ENCODE measurements around the gene RBM43.

The RBM43 gene

GRCh38 chr2:151268085-151268484 lies 6.4 kb upstream of the RBM43 start:
- Histone ChIP-seq H3K9me3 (ENCODE audit: control insufficient read depth, insufficient read depth, low read depth, low read length) (no peaks in the 10 kb centered on the region), H3K4me1 (ENCODE audit: control insufficient read depth, insufficient read depth, low read length) (no peaks in the 10 kb centered on the region), H3K27ac (ENCODE audit: extremely low read depth, low read depth, low read length) (no peak overlapping the region), H3K36me3 (ENCODE audit: control insufficient read depth in 2 of 2, insufficient read depth in 1 of 2, low read length in 2 of 2) (no peaks in the 10 kb centered on the region), H3K4me3 (ENCODE audit: low read depth, low read length) (no peak overlapping the region)
- ChIA-PET POLR2A (no interaction called here), CTCF (no interaction called here)
- TF ChIP-seq ZNF221 (tag by site-specific recombination; IDR thresholded peaks at IDR 0.05; ENCODE audit: borderline replicate concordance) = no peak
- no peak for TF ChIP-seq GLI4 (tag by site-specific recombination; IDR thresholded peaks at IDR 0.05)
- TF ChIP-seq ZBTB8A (tag by site-specific recombination; IDR thresholded peaks at IDR 0.05) = no peak
- no peak for TF ChIP-seq ZNF292 (tag by site-specific recombination; IDR thresholded peaks at IDR 0.05; ENCODE audit: borderline replicate concordance, low read depth)
- TF ChIP-seq BCL11B (tag by site-specific recombination; IDR thresholded peaks at IDR 0.05; ENCODE audit: low read depth) = no peak
- no peak for TF ChIP-seq ZNF223 (tag by site-specific recombination; IDR thresholded peaks at IDR 0.05)

- Histone ChIP-seq H3K4me3 (ENCODE audit: low read depth, low read length) (no peak overlapping the region), H3K9me3 (ENCODE audit: control insufficient read depth, insufficient read depth, low read depth, low read length) (no peaks in the 10 kb centered on the region), H3K4me1 (ENCODE audit: control insufficient read depth, insufficient read depth, low read length) (no peaks in the 10 kb centered on the region), H3K36me3 (ENCODE audit: control insufficient read depth in 2 of 2, insufficient read depth in 1 of 2, low read length in 2 of 2) (no peaks in the 10 kb centered on the region), H3K27ac (ENCODE audit: extremely low read depth, low read depth, low read length) (no peak overlapping the region)
- ChIA-PET CTCF (no interaction called here), POLR2A (no interaction called here)
- TF ChIP-seq MEIS1 (CRISPR knock-in tag; IDR thresholded peaks at IDR 0.05; ENCODE audit: borderline replicate concordance) (no peak), ZNF549 (tag by site-specific recombination; IDR thresholded peaks at IDR 0.05) (no peak), GLI4 (tag by site-specific recombination; IDR thresholded peaks at IDR 0.05) (no peak), KLF10 (tag by site-specific recombination; IDR thresholded peaks at IDR 0.05) (no peak), ZNF560 (tag by site-specific recombination; IDR thresholded peaks at IDR 0.05; ENCODE audit: borderline replicate concordance) (no peak), REST (tag by site-specific recombination; IDR thresholded peaks at IDR 0.05) (no peak), ZSCAN16 (tag by site-specific recombination; IDR thresholded peaks at IDR 0.05) (no peak), ZBTB7A (tag by site-specific recombination; IDR thresholded peaks at IDR 0.05; ENCODE audit: low read depth) (no peak), ZNF677 (tag by site-specific recombination; IDR thresholded peaks at IDR 0.05) (no peak), TRIM28 (IDR thresholded peaks at IDR 0.05; ENCODE audit: borderline replicate concordance, low read length) (no peak), ZBTB17 (tag by site-specific recombination; IDR thresholded peaks at IDR 0.05) (no peak), ZNF140 (tag by site-specific recombination; IDR thresholded peaks at IDR 0.05) (no peak), ZNF132 (tag by site-specific recombination; IDR thresholded peaks at IDR 0.05; ENCODE audit: borderline replicate concordance) (no peak), ZEB2 (tag by site-specific recombination; IDR thresholded peaks at IDR 0.05) (no peak), ZNF660 (tag by site-specific recombination; IDR thresholded peaks at IDR 0.05) (no peak), ZNF16 (tag by site-specific recombination; IDR thresholded peaks at IDR 0.05; ENCODE audit: low read depth) (no peak), ZNF843 (tag by site-specific recombination; IDR thresholded peaks at IDR 0.05) (no peak), ZNF768 (tag by site-specific recombination; IDR thresholded peaks at IDR 0.05) (no peak), ZNF664 (tag by site-specific recombination; IDR thresholded peaks at IDR 0.05) (no peak), ZNF704 (tag by site-specific recombination; IDR thresholded peaks at IDR 0.05) (no peak)
Measured at GRCh38 chr2:151267537-151267936, 5.9 kb upstream of the RBM43 start.

Data from HEK293 (cell line).